IPS-18a (cell line): ENCODE data around the gene ASTN2.
A peak's percentile ranks its signal among the peaks of the same experiment; 100 is the strongest.
"Not testable (repeated sequence)": the region's sequence is repeated elsewhere in the genome, so short reads cannot be mapped to it uniquely, and the experiment has no call there.

Source experiments
- H3K27ac ChIP-seq: one replicate; pipeline ENCODE4 v1.5.1; 2013; ENCODE audit warnings: low read length
- H3K27me3 ChIP-seq: one replicate; pipeline ENCODE4 v1.6.1; 2013; ENCODE audit warnings: mild to moderate bottlenecking, low read length; ENCODE audit not compliant: control insufficient read depth, insufficient read depth
- H3K36me3 ChIP-seq: one replicate; pipeline ENCODE4 v1.6.1; 2013; ENCODE audit warnings: low read depth, low read length; ENCODE audit not compliant: control insufficient read depth
- H3K4me1 ChIP-seq: one replicate; pipeline ENCODE4 v1.6.1; 2013; ENCODE audit warnings: low read depth, low read length; ENCODE audit not compliant: control insufficient read depth
- H3K4me3 ChIP-seq: one replicate; pipeline ENCODE4 v1.5.1; 2013; ENCODE audit warnings: low read length
- H3K9ac ChIP-seq: one replicate; pipeline ENCODE4 v1.6.1; 2013; ENCODE audit warnings: mild to moderate bottlenecking, low read length, moderate library complexity
- H3K9me3 ChIP-seq: one replicate; pipeline ENCODE4 v1.6.1; 2013; ENCODE audit warnings: low read depth, low read length; ENCODE audit not compliant: control insufficient read depth

ASTN2 gene

GRCh38 chr9:117081641-117082317, 333.1 kb downstream of the ASTN2 start:
- H3K9ac ChIP-seq: no peak overlapping the region
- H3K4me3 ChIP-seq: no peak overlapping the region
- peaks cover 33% of the 10 kb centered on the region for H3K4me1 ChIP-seq
- H3K36me3 ChIP-seq: no peaks in the 10 kb centered on the region
- H3K9me3 ChIP-seq: no peaks in the 10 kb centered on the region
- H3K27me3 ChIP-seq: no peaks in the 10 kb centered on the region
- H3K27ac ChIP-seq: no peak overlapping the region

- Histone ChIP-seq H3K4me3 (no peak overlapping the region), H3K27me3 (no peaks in the 10 kb centered on the region), H3K36me3 (no peaks in the 10 kb centered on the region), H3K9me3 (no peaks in the 10 kb centered on the region), H3K4me1 (peaks cover 36% of the 10 kb centered on the region), H3K27ac (no peak overlapping the region), H3K9ac (no peak overlapping the region)
Observed at GRCh38 chr9:117080765-117081390, 334.0 kb downstream of the ASTN2 start.

GRCh38 chr9:117076571-117077290, 338.1 kb downstream of the ASTN2 start:
- Histone ChIP-seq H3K4me1 (peaks cover 33% of the 10 kb centered on the region), H3K9ac (no peak overlapping the region), H3K36me3 (no peaks in the 10 kb centered on the region), H3K4me3 (no peak overlapping the region), H3K9me3 (no peaks in the 10 kb centered on the region), H3K27ac (no peak overlapping the region), H3K27me3 (no peaks in the 10 kb centered on the region)

- no peak overlapping the region for H3K9ac ChIP-seq
- H3K27me3 ChIP-seq: no peaks in the 10 kb centered on the region
- no peaks in the 10 kb centered on the region for H3K36me3 ChIP-seq
- peaks cover 22% of the 10 kb centered on the region for H3K4me1 ChIP-seq
- H3K4me3 ChIP-seq: no peak overlapping the region
- H3K27ac ChIP-seq: no peak overlapping the region
- no peaks in the 10 kb centered on the region for H3K9me3 ChIP-seq
Observed at GRCh38 chr9:117075636-117076035, 339.2 kb downstream of the ASTN2 start.

GRCh38 chr9:117074784-117075520, 339.9 kb downstream of the ASTN2 start:
- Histone ChIP-seq H3K9me3 (no peaks in the 10 kb centered on the region), H3K36me3 (no peaks in the 10 kb centered on the region), H3K4me1 (peaks cover 21% of the 10 kb centered on the region), H3K27ac (no peak overlapping the region), H3K9ac (no peak overlapping the region), H3K27me3 (no peaks in the 10 kb centered on the region), H3K4me3 (no peak overlapping the region)

GRCh38 chr9:117074342-117074662, 340.6 kb downstream of the ASTN2 start:
- Histone ChIP-seq H3K9me3 (no peaks in the 10 kb centered on the region), H3K4me3 (no peak overlapping the region), H3K27me3 (no peaks in the 10 kb centered on the region), H3K36me3 (no peaks in the 10 kb centered on the region), H3K4me1 (peaks cover 21% of the 10 kb centered on the region), H3K9ac (no peak overlapping the region), H3K27ac (no peak overlapping the region)

- no peaks in the 10 kb centered on the region for H3K9me3 ChIP-seq
- H3K36me3 ChIP-seq: no peaks in the 10 kb centered on the region
- no peak overlapping the region for H3K27ac ChIP-seq
- no peak overlapping the region for H3K9ac ChIP-seq
- no peak overlapping the region for H3K4me3 ChIP-seq
- no peaks in the 10 kb centered on the region for H3K27me3 ChIP-seq
- H3K4me1 ChIP-seq: peaks cover 21% of the 10 kb centered on the region
Observed at GRCh38 chr9:117073539-117074341, 341.1 kb downstream of the ASTN2 start.

GRCh38 chr9:117073071-117073470, 341.8 kb downstream of the ASTN2 start:
- H3K9ac ChIP-seq: no peak overlapping the region
- H3K4me1 ChIP-seq: peaks cover 21% of the 10 kb centered on the region
- H3K27me3 ChIP-seq: no peaks in the 10 kb centered on the region
- H3K27ac ChIP-seq: no peak overlapping the region
- no peaks in the 10 kb centered on the region for H3K36me3 ChIP-seq
- H3K9me3 ChIP-seq: no peaks in the 10 kb centered on the region
- H3K4me3 ChIP-seq: no peak overlapping the region

GRCh38 chr9:117072216-117072615, 342.6 kb downstream of the ASTN2 start:
- peak overlapping the region; percentile 7 for H3K4me3 ChIP-seq
- no peaks in the 10 kb centered on the region for H3K36me3 ChIP-seq
- no peaks in the 10 kb centered on the region for H3K27me3 ChIP-seq
- no peak overlapping the region for H3K27ac ChIP-seq
- H3K9ac ChIP-seq: no peak overlapping the region
- H3K4me1 ChIP-seq: peaks cover 21% of the 10 kb centered on the region
- no peaks in the 10 kb centered on the region for H3K9me3 ChIP-seq

GRCh38 chr9:117071673-117072207, 343.1 kb downstream of the ASTN2 start:
- Histone ChIP-seq H3K9ac (peak overlapping the region; percentile 52), H3K4me1 (peaks cover 21% of the 10 kb centered on the region), H3K4me3 (peak overlapping the region; percentile 7)
- not testable (repeated sequence) for H3K9me3 ChIP-seq, H3K36me3 ChIP-seq, H3K27ac ChIP-seq, H3K27me3 ChIP-seq
